Measurements from ENCODE around the gene MRPL10.
A peak's percentile ranks its signal among the peaks of the same experiment; 100 is the strongest.

Gene MRPL10

GRCh38 chr17:47844227-47844626 lies 12.9 kb upstream of the MRPL10 start:
- no peak overlapping the region for H3K18ac ChIP-seq (ENCODE audit: low read length)

GRCh38 chr17:47843391-47843730 lies 12.0 kb upstream of the MRPL10 start:
- DNase-seq = no peak
- Histone ChIP-seq H3K4me2 (ENCODE audit: low read length) (no peak overlapping the region), H3K79me2 (ENCODE audit: control insufficient read depth, insufficient read depth, low read length, poor library complexity) (peaks cover 11% of the 10 kb centered on the region), H3K9me3 (ENCODE audit: insufficient read depth, low read depth, low read length) (no peaks in the 10 kb centered on the region), H3K27me3 (ENCODE audit: insufficient read depth, low read length) (no peaks in the 10 kb centered on the region), H3K4ac (ENCODE audit: low read depth, low read length) (no peak overlapping the region), H4K8ac (ENCODE audit: low read depth, low read length) (no peak overlapping the region), H2BK12ac (ENCODE audit: low read length) (no peak overlapping the region), H3K4me3 (ENCODE audit: low read depth, low read length) (no peak overlapping the region), H3K14ac (ENCODE audit: low read length) (no peak overlapping the region), H2AK5ac (ENCODE audit: low read length) (no peak overlapping the region), H3K79me1 (ENCODE audit: low read length) (peaks cover 17% of the 10 kb centered on the region), H3K36me3 (ENCODE audit: control insufficient read depth in 1 of 2, insufficient read depth in 2 of 2, low read length in 2 of 2) (peaks cover 9 to 24% of the 10 kb centered on the region in 2 experiments), H3K9ac (ENCODE audit: low read length) (no peak overlapping the region), H2AFZ (ENCODE audit: insufficient read depth, low read length, poor library complexity) (no peak overlapping the region), H3K27ac (ENCODE audit: low read depth, low read length) (peak overlapping the region; percentile 46), H2BK120ac (ENCODE audit: insufficient read depth, low read length, poor library complexity) (no peak overlapping the region), H2BK5ac (ENCODE audit: low read depth, low read length, poor library complexity) (peak overlapping the region; percentile 47), H4K12ac (ENCODE audit: low read depth, low read length) (no peak overlapping the region), H3K4me1 (ENCODE audit: control insufficient read depth in 1 of 2, insufficient read depth in 2 of 2, low read length in 2 of 2) (peaks cover 29 to 33% of the 10 kb centered on the region in 2 experiments), H3K18ac (ENCODE audit: low read length) (no peak overlapping the region), H3K23ac (ENCODE audit: low read length) (no peak overlapping the region), H4K91ac (ENCODE audit: low read depth, low read length) (peak overlapping the region; percentile 33)
- WGBS (ENCODE audit: extremely low coverage, insufficient coverage, insufficient read length) = no CpG with 5 or more reads among the region's 6 CpGs

More at GRCh38 chr17:47844227-47844626, 12.9 kb upstream of the MRPL10 start:
- Histone ChIP-seq H3K4me1 (ENCODE audit: control insufficient read depth in 1 of 2, insufficient read depth in 2 of 2, low read length in 2 of 2) (peaks cover 29 to 33% of the 10 kb centered on the region in 2 experiments), H3K27ac (ENCODE audit: low read depth, low read length) (peak overlapping the region; percentile 22), H3K14ac (ENCODE audit: low read length) (no peak overlapping the region), H4K8ac (ENCODE audit: low read depth, low read length) (no peak overlapping the region), H2AFZ (ENCODE audit: insufficient read depth, low read length, poor library complexity) (no peak overlapping the region), H3K4me3 (ENCODE audit: low read depth, low read length) (no peak overlapping the region), H3K23ac (ENCODE audit: low read length) (no peak overlapping the region), H2BK12ac (ENCODE audit: low read length) (no peak overlapping the region), H3K9me3 (ENCODE audit: insufficient read depth, low read depth, low read length) (no peaks in the 10 kb centered on the region), H4K91ac (ENCODE audit: low read depth, low read length) (no peak overlapping the region), H2AK5ac (ENCODE audit: low read length) (no peak overlapping the region), H3K79me1 (ENCODE audit: low read length) (peaks cover 17% of the 10 kb centered on the region), H2BK5ac (ENCODE audit: low read depth, low read length, poor library complexity) (no peak overlapping the region), H3K36me3 (ENCODE audit: control insufficient read depth in 1 of 2, insufficient read depth in 2 of 2, low read length in 2 of 2) (peaks cover 5 to 22% of the 10 kb centered on the region in 2 experiments), H2BK120ac (ENCODE audit: insufficient read depth, low read length, poor library complexity) (no peak overlapping the region), H3K27me3 (ENCODE audit: insufficient read depth, low read length) (no peaks in the 10 kb centered on the region), H3K4me2 (ENCODE audit: low read length) (no peak overlapping the region), H3K9ac (ENCODE audit: low read length) (no peak overlapping the region), H4K12ac (ENCODE audit: low read depth, low read length) (no peak overlapping the region), H3K79me2 (ENCODE audit: control insufficient read depth, insufficient read depth, low read length, poor library complexity) (peaks cover 13% of the 10 kb centered on the region), H3K4ac (ENCODE audit: low read depth, low read length) (no peak overlapping the region)
- peak; percentile 86 to 91 for DNase-seq
- no CpG with 5 or more reads among the region's 5 CpGs for WGBS (ENCODE audit: extremely low coverage, insufficient coverage, insufficient read length)

- Histone ChIP-seq H2AK5ac (ENCODE audit: low read length) (peak overlapping the region; percentile 25), H3K9me3 (ENCODE audit: insufficient read depth, low read depth, low read length) (no peaks in the 10 kb centered on the region), H3K27ac (ENCODE audit: low read depth, low read length) (no peak overlapping the region)
Measured at GRCh38 chr17:47841488-47842291, 10.3 kb upstream of the MRPL10 start.

GRCh38 chr17:47840742-47841487 lies 9.6 kb upstream of the MRPL10 start, which contains the start of gene SCRN2:
SCRN2 (minus strand) TSS chr17:47841273; CDS start chr17:47840843, 430 bp downstream.
- Histone ChIP-seq H3K4me2 (ENCODE audit: low read length) (peak within 1 kb of the TSS; percentile 78), H3K18ac (ENCODE audit: low read length) (peak within 1 kb of the TSS; percentile 96), H4K12ac (ENCODE audit: low read depth, low read length) (peak within 1 kb of the TSS; percentile 93), H2AK5ac (ENCODE audit: low read length) (peak within 1 kb of the TSS; percentile 25), H3K79me1 (ENCODE audit: low read length) (peaks cover 9% of the 10 kb centered on the region), H3K4me1 (ENCODE audit: control insufficient read depth in 1 of 2, insufficient read depth in 2 of 2, low read length in 2 of 2) (peaks cover 15 to 20% of the 10 kb centered on the region in 2 experiments), H4K91ac (ENCODE audit: low read depth, low read length) (peak within 1 kb of the TSS; percentile 69), H3K23ac (ENCODE audit: low read length) (no peak within 1 kb of the TSS), H2BK5ac (ENCODE audit: low read depth, low read length, poor library complexity) (peak within 1 kb of the TSS; percentile 55), H3K14ac (ENCODE audit: low read length) (peak within 1 kb of the TSS; percentile 96), H2AFZ (ENCODE audit: insufficient read depth, low read length, poor library complexity) (peak within 1 kb of the TSS; percentile 94), H2BK12ac (ENCODE audit: low read length) (peak within 1 kb of the TSS; percentile 20), H3K27me3 (ENCODE audit: insufficient read depth, low read length) (no peaks in the 10 kb centered on the region), H2BK120ac (ENCODE audit: insufficient read depth, low read length, poor library complexity) (peak within 1 kb of the TSS; percentile 84), H3K9me3 (ENCODE audit: insufficient read depth, low read depth, low read length) (no peaks in the 10 kb centered on the region), H3K27ac (ENCODE audit: low read depth, low read length) (peak within 1 kb of the TSS; percentile 24), H3K9ac (ENCODE audit: low read length) (peak within 1 kb of the TSS; percentile 59), H3K79me2 (ENCODE audit: control insufficient read depth, insufficient read depth, low read length, poor library complexity) (peaks cover 7% of the 10 kb centered on the region), H4K8ac (ENCODE audit: low read depth, low read length) (peak within 1 kb of the TSS; percentile 96), H3K4me3 (ENCODE audit: low read depth, low read length) (peak within 1 kb of the TSS; percentile 78), H3K36me3 (ENCODE audit: control insufficient read depth in 1 of 2, insufficient read depth in 2 of 2, low read length in 2 of 2) (peaks cover 24 to 33% of the 10 kb centered on the region in 2 experiments), H3K4ac (ENCODE audit: low read depth, low read length) (peak within 1 kb of the TSS; percentile 90)
- peak; percentile 91 to 95 for DNase-seq
- no CpG with 5 or more reads among the region's 55 CpGs for WGBS (ENCODE audit: extremely low coverage, insufficient coverage, insufficient read length)

More at GRCh38 chr17:47841488-47842291, 10.3 kb upstream of the MRPL10 start:
- Histone ChIP-seq H3K36me3 (ENCODE audit: control insufficient read depth in 1 of 2, insufficient read depth in 2 of 2, low read length in 2 of 2) (peaks cover 16 to 28% of the 10 kb centered on the region in 2 experiments), H3K4me1 (ENCODE audit: control insufficient read depth in 1 of 2, insufficient read depth in 2 of 2, low read length in 2 of 2) (peaks cover 20% of the 10 kb centered on the region in 2 experiments), H2BK5ac (ENCODE audit: low read depth, low read length, poor library complexity) (no peak overlapping the region), H4K12ac (ENCODE audit: low read depth, low read length) (peak overlapping the region; percentile 10), H3K9ac (ENCODE audit: low read length) (peak overlapping the region; percentile 29), H3K23ac (ENCODE audit: low read length) (no peak overlapping the region), H3K27me3 (ENCODE audit: insufficient read depth, low read length) (no peaks in the 10 kb centered on the region), H3K18ac (ENCODE audit: low read length) (no peak overlapping the region), H2AFZ (ENCODE audit: insufficient read depth, low read length, poor library complexity) (peak overlapping the region; percentile 85), H2BK12ac (ENCODE audit: low read length) (peak overlapping the region; percentile 20), H3K14ac (ENCODE audit: low read length) (no peak overlapping the region), H4K8ac (ENCODE audit: low read depth, low read length) (peak overlapping the region; percentile 92), H3K4ac (ENCODE audit: low read depth, low read length) (peak overlapping the region; percentile 17), H3K4me2 (ENCODE audit: low read length) (peak overlapping the region; percentile 11), H3K4me3 (ENCODE audit: low read depth, low read length) (no peak overlapping the region), H3K79me1 (ENCODE audit: low read length) (peaks cover 10% of the 10 kb centered on the region), H2BK120ac (ENCODE audit: insufficient read depth, low read length, poor library complexity) (no peak overlapping the region), H4K91ac (ENCODE audit: low read depth, low read length) (peak overlapping the region; percentile 16), H3K79me2 (ENCODE audit: control insufficient read depth, insufficient read depth, low read length, poor library complexity) (peaks cover 7% of the 10 kb centered on the region)
- DNase-seq = peak in 1 of 2 donors; percentile 29
- WGBS (ENCODE audit: extremely low coverage, insufficient coverage, insufficient read length) = no CpG with 5 or more reads among the region's 16 CpGs

Data from trophoblast cell (in vitro differentiated cells and primary cell).